ENCODE data around the gene CACNA1F. TPM values are rescaled to one million over a fixed set of nuclear protein-coding genes. Genes with fewer than 3 reads are reported as not detected.

CACNA1F gene
- total and polyA plus RNA-seq, 9 of the 15 experiments (the other 6 are each of a cell fraction or from before 2014, with no cell fraction given) = under 0.01 to 0.41 (median 0.03) TPM; not detected in 3

DNA sequence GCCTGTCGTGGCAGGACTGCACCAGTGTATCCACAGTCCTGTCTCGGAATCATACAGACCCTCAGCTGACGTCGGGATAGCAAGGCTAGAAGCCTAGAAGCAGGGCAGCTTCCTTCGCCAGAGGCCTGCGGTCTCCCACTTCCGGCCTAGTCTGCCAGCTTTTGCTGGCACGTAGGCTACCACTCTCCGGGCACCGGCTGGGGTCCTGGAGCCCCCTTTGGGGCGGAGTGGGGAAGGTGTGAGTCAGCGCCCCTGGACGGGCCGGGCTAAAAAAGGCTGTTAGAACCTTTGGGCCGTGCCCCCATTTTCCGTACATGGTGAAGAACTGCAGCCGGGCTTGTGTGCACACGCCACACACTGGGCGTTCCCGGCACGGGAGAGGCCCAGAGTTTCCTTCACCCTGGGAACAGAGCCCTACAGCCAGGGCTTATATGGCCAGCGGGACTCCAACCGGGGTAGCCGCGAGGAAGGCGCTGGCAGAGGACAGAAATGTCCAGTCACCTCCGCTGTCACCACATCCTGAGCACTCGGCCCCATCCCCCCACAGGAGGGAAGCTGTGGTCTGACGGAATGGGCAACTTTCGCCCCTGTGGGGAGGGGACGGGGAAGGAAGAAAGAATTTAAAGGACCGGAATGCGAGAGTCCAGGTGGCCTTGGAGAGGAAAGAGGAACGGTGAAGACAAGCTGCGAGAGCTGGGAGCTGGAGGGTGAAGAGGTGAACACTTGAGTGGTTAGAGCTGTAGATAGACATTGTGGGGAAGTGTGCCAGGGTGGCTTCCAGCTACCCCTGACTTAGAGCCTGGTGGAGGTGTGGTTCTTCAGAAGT lies 66.0 kb downstream of the CACNA1F start (continued):
- TF ChIP-seq NELFE (IDR thresholded peaks at IDR 0.05; ENCODE audit: insufficient read depth, insufficient read length) (no peak), MYC (IDR thresholded peaks at IDR 0.05; ENCODE audit: low read depth, low read length) (peak; percentile 39; the same call in 1 of the 2 replicates), MYC (CRISPR knock-in tag; IDR thresholded peaks at IDR 0.05; ENCODE audit: borderline replicate concordance, low read depth) (no peak), ZNF830 (CRISPR knock-in tag; IDR thresholded peaks at IDR 0.05) (no peak), YBX1 (IDR thresholded peaks at IDR 0.05) (no peak), SRSF1 (IDR thresholded peaks at IDR 0.05; ENCODE audit: low read depth, low read length) (no peak), CBX1 (IDR thresholded peaks at IDR 0.05; ENCODE audit: low read depth) (no peak), HMG20A (CRISPR knock-in tag; conservative IDR thresholded peaks at IDR 0.05) (no peak), ZNF197 (CRISPR knock-in tag; IDR thresholded peaks at IDR 0.05; ENCODE audit: low read depth) (no peak), MEIS2 (IDR thresholded peaks at IDR 0.05; ENCODE audit: partially characterized antibody) (peak; percentile 58), NUFIP1 (IDR thresholded peaks at IDR 0.05; ENCODE audit: partially characterized antibody) (no peak)
- TF ChIP-seq, protein P1, sequence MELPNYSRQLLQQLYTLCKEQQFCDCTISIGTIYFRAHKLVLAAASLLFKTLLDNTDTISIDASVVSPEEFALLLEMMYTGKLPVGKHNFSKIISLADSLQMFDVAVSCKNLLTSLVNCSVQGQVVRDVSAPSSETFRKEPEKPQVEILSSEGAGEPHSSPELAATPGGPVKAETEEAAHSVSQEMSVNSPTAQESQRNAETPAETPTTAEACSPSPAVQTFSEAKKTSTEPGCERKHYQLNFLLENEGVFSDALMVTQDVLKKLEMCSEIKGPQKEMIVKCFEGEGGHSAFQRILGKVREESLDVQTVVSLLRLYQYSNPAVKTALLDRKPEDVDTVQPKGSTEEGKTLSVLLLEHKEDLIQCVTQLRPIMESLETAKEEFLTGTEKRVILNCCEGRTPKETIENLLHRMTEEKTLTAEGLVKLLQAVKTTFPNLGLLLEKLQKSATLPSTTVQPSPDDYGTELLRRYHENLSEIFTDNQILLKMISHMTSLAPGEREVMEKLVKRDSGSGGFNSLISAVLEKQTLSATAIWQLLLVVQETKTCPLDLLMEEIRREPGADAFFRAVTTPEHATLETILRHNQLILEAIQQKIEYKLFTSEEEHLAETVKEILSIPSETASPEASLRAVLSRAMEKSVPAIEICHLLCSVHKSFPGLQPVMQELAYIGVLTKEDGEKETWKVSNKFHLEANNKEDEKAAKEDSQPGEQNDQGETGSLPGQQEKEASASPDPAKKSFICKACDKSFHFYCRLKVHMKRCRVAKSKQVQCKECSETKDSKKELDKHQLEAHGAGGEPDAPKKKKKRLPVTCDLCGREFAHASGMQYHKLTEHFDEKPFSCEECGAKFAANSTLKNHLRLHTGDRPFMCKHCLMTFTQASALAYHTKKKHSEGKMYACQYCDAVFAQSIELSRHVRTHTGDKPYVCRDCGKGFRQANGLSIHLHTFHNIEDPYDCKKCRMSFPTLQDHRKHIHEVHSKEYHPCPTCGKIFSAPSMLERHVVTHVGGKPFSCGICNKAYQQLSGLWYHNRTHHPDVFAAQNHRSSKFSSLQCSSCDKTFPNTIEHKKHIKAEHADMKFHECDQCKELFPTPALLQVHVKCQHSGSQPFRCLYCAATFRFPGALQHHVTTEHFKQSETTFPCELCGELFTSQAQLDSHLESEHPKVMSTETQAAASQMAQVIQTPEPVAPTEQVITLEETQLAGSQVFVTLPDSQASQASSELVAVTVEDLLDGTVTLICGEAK (IDR thresholded peaks at IDR 0.05) = peak; percentile 43; the same call in 1 of the 2 replicates
- TF ChIP-seq, protein P1 (CRISPR knock-in tag; IDR thresholded peaks at IDR 0.05) = no peak
- TF ChIP-seq, protein P2, sequence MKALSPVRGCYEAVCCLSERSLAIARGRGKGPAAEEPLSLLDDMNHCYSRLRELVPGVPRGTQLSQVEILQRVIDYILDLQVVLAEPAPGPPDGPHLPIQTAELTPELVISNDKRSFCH (CRISPR knock-in tag; IDR thresholded peaks at IDR 0.05) = no peak
- TF ChIP-seq, protein P2 (tag; IDR thresholded peaks at IDR 0.05) = 0 out of 2 replicates have a peak, but pooled peaks have one; percentile 54
